Ishikawa (cell line): Measurements from ENCODE around the gene KCNAB1.

Source experiments
- CREB1 ChIP-seq: IDR thresholded peaks from 2 replicates; pipeline ENCODE4 v1.6.1; 2012; ENCODE audit warnings: low read depth
- EP300 ChIP-seq: IDR thresholded peaks from 2 replicates; pipeline ENCODE4 v1.6.1; 2012; ENCODE audit warnings: borderline replicate concordance
- RAD21 ChIP-seq: IDR thresholded peaks from 2 replicates; pipeline ENCODE4 v1.6.1; 2012; ENCODE audit warnings: low read depth
- TF ChIP-seq, protein P1 (sequence below): IDR thresholded peaks from 2 replicates; pipeline ENCODE4 v1.6.1; 2012

DNA sequence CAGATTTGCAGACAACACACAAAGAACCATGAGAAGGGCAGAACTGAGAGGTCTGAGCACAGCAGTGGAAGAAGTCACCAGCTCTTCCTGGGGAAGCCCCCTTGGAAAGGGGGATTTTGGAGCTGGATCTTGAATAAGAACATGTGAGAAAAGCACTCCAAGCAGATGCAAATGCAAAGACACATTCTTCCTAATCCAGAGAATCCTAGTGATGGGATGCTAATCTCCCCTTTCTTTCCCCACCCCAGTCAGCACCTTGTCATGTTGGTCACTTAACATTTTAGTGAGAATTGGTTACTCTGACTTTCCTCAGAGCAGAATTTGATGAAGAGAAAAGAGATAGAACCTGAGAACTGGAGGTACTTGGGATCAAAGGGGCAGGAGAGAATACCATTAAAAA is 286.0 kb downstream of the KCNAB1 start:
- no peak for TF ChIP-seq EP300
- TF ChIP-seq, protein P1, sequence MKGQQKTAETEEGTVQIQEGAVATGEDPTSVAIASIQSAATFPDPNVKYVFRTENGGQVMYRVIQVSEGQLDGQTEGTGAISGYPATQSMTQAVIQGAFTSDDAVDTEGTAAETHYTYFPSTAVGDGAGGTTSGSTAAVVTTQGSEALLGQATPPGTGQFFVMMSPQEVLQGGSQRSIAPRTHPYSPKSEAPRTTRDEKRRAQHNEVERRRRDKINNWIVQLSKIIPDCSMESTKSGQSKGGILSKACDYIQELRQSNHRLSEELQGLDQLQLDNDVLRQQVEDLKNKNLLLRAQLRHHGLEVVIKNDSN: no peak
- no peak for TF ChIP-seq CREB1
- no peak for TF ChIP-seq RAD21
